ENCODE results near the gene HLA-DOA. TPM values are rescaled to one million over a fixed set of nuclear protein-coding genes. Genes with fewer than 3 reads are reported as not detected.

Gene HLA-DOA
- total RNA-seq: 1 to 10 TPM in 5 of 6 experiments, under 1 TPM in 1; 0.37 to 3.3 (median 1.2) TPM
- long read RNA-seq: 0 reads

DNA sequence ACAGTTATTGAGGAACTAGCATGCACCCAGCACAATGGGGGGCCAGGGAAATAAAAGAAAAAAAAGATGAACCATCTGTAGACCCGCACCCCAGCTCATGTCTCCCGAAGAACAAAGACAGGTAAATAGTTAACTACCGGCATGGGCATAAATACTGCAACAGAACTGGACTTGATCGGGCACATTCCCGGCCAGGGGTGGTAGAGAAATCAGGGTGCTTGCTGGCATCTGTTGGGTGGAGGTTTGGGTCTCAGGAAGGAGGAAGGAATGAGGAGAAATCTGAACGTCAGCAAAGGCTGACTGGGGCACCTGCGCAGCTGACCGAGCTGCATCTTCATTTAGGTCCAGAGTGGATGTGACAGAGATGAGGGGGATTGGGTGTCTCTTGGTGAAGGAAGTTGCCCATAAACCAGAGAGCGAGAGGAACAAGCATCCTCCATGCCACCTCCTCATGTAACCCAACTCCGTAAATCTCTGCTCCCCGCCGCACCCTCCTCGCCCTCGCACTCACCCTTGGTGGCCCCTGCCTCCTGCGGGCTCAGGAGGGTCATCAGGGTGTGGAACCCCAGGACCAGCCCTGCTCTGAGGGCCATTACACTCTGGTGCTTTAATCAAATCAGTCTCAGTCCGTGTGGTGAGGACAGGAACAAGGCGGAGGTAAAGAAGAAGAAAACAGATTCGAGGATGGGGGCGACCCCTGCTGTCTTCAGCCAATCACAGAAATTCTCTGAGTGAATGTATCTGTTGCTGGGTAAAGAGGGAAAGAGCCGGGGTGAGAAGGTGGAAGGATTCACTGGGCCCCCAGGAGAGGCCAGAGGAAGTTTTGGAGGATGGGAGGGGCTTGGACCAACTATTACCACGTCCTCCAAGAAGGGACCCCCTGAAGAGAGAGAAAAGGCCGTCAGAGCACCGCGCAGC, at the start of gene HLA-DOA:
Gene HLA-DOA (minus strand): TSS at position 648 of the 918 bp plus-strand sequence.
- peak within 1 kb of the TSS in 1 of 3 donors; percentile 16 for H3K4me3 ChIP-seq
- H3K27me3 ChIP-seq: peaks cover 0 to 2% of the 10 kb centered on the region in 2 donors
- peak; percentile 53 to 74 (median 61) for ATAC-seq
- DNase-seq: no peak
- 20% methylated on average over 23 of the region's 24 CpGs for WGBS (ENCODE audit: insufficient coverage, low coverage, low lambda C conversion rate, missing lambda C conversion rate)
- TF ChIP-seq, protein P1, sequence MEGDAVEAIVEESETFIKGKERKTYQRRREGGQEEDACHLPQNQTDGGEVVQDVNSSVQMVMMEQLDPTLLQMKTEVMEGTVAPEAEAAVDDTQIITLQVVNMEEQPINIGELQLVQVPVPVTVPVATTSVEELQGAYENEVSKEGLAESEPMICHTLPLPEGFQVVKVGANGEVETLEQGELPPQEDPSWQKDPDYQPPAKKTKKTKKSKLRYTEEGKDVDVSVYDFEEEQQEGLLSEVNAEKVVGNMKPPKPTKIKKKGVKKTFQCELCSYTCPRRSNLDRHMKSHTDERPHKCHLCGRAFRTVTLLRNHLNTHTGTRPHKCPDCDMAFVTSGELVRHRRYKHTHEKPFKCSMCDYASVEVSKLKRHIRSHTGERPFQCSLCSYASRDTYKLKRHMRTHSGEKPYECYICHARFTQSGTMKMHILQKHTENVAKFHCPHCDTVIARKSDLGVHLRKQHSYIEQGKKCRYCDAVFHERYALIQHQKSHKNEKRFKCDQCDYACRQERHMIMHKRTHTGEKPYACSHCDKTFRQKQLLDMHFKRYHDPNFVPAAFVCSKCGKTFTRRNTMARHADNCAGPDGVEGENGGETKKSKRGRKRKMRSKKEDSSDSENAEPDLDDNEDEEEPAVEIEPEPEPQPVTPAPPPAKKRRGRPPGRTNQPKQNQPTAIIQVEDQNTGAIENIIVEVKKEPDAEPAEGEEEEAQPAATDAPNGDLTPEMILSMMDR (IDR thresholded peaks at IDR 0.05): no peak
- no peak for TF ChIP-seq POLR2A (IDR thresholded peaks at IDR 0.05)
- no peaks in the 10 kb centered on the region for H3K9me3 ChIP-seq
- no peaks in the 10 kb centered on the region for H3K36me3 ChIP-seq
- H3K27ac ChIP-seq: no peak within 1 kb of the TSS
- no peaks in the 10 kb centered on the region for H3K4me1 ChIP-seq
- intact Hi-C loops (cut with DNase I): loop anchor here in 1 of 2 donors (5.0 kb wide), 1 partner anchor 73 kb away; no protein-coding TSS in a partner anchor

DNA sequence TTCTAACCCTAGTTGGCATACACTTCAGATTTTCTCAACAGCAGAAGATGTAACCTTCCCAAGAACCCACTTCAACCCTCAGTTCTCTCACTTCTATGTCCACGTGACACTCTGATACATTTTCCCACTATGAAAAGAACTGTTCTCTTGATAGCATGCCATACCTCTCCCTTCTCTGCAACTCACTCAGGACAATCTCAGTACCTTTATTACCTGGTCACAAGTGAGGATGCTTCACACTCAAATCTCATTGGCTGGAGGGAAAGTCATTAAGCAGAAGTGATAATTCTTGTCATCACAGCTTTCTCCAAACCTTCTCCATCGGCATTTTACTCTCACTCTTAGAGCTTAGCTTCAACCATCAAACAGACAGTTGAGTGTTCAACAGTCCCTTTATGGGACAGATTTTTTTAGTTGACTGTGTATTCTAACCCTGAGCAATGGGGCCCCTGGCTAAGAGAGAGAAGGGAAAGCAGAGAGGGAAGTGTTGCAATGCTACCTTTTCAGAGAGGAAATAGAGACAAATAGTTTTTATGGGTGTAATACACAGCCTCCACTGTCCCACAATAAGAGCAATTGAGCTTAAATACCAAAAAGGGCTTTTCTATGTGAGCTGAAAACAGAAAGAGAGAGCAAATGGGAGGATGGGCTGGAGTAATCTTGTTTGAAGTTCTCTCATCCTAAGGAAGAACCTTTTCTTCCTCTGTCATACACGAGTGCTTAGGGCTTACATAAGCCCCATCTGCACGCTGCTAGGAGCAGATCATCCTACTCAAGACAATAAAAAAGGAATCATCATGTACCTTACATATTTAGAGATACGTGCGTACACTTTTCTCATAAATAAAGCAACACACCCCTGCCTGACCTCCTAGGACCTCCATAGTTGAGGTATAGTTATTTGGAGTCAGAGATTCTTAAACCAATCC, 48.1 kb upstream of the HLA-DOA start:
- TF ChIP-seq POLR2A (IDR thresholded peaks at IDR 0.05): no peak
- TF ChIP-seq, protein P1 (IDR thresholded peaks at IDR 0.05): no peak
- 55% methylated on average over 6 of the region's 6 CpGs for WGBS (ENCODE audit: insufficient coverage, low coverage, low lambda C conversion rate, missing lambda C conversion rate)
- Histone ChIP-seq H3K4me3 (no peak overlapping the region), H3K36me3 (no peaks in the 10 kb centered on the region), H3K9me3 (no peaks in the 10 kb centered on the region), H3K27ac (no peak overlapping the region), H3K27me3 (no peaks in the 10 kb centered on the region), H3K4me1 (peaks cover 0 to 10% (median 4%) of the 10 kb centered on the region in 4 donors)
- ATAC-seq (peak in 1 of 4 donors; percentile 24), DNase-seq (no peak)
- intact Hi-C loops (cut with DNase I): no loop called here

DNA sequence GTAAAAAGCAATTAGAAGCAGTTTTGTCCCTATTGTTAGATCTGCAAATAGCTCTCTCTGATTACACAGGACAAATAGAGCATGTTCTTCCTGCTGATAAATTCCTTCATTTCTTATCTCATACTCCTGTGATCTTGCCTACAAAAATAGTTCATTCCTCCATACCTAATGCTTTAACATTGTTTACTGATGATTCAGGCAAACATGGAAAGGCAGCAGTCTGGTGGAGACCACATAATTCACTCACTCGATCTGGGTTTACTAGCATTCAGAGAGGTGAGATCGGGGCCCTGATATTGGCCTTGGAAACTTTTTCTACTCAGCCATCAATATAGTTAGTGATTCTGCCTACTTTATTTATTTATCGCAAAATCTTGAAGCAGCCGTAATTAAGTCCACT, 43.8 kb upstream of the HLA-DOA start:
- ATAC-seq (peak; percentile 78 to 90 (median 88)), DNase-seq (no peak)
- no peak overlapping the region for H3K4me3 ChIP-seq
- TF ChIP-seq POLR2A (IDR thresholded peaks at IDR 0.05): no peak
- TF ChIP-seq, protein P1 (IDR thresholded peaks at IDR 0.05): no peak
- H3K36me3 ChIP-seq: no peaks in the 10 kb centered on the region
- intact Hi-C loops (cut with DNase I): no loop called here
- peaks cover 0 to 11% (median 4%) of the 10 kb centered on the region in 4 donors for H3K4me1 ChIP-seq
- WGBS (ENCODE audit: insufficient coverage, low coverage, low lambda C conversion rate, missing lambda C conversion rate): 8% methylated on average over 4 of the region's 4 CpGs
- H3K9me3 ChIP-seq: no peaks in the 10 kb centered on the region
- peak overlapping the region in 2 of 3 donors; percentile 16 to 40 for H3K27ac ChIP-seq
- H3K27me3 ChIP-seq: no peaks in the 10 kb centered on the region

DNA sequence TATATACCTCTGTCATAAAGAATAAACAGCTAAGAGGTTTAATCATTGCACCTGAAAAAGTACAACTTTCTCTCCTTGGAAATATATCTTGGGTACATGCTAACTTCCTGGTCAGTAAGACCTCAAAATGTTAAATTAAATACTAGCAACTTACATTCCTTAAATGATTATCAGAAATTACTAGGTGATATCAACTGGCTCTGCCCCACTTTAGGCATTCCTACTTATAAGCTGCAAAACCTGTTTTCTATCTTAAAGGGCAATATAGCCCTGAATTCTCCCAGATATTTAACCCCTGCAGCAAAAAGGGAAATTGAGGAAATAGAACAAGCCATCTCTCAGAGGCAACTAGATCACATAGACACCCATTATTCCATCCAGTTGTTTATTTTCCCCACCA, 43.2 kb upstream of the HLA-DOA start:
- no peaks in the 10 kb centered on the region for H3K9me3 ChIP-seq
- TF ChIP-seq POLR2A (IDR thresholded peaks at IDR 0.05): no peak
- TF ChIP-seq, protein P1 (IDR thresholded peaks at IDR 0.05): no peak
- no peak overlapping the region for H3K4me3 ChIP-seq
- H3K27ac ChIP-seq: peak overlapping the region in 2 of 3 donors; percentile 16 to 40
- ATAC-seq (no peak), DNase-seq (no peak)
- H3K4me1 ChIP-seq: peaks cover 0 to 11% (median 4%) of the 10 kb centered on the region in 4 donors
- H3K36me3 ChIP-seq: no peaks in the 10 kb centered on the region
- intact Hi-C loops (cut with DNase I): no loop called here
- no peaks in the 10 kb centered on the region for H3K27me3 ChIP-seq

All from right lobe of liver (tissue), 6 donors.